H1 (cell line): Measurements from ENCODE around the gene TMEM198. TPM values are rescaled to one million over a fixed set of nuclear protein-coding genes. Genes with fewer than 3 reads are reported as not detected.

ENCODE experiments used
- CTCF ChIA-PET: fragments of 300-600 bp; sonication (Branson Sonifier 250); formaldehyde crosslinking; loops from one replicate; lab custom pipeline; 2021; ENCODE audit not compliant: partially characterized antibody; lab: Charles Lee
- POLR2A ChIA-PET: fragments of 300-600 bp; sonication (Branson Sonifier 250); formaldehyde crosslinking; loops from one replicate; lab custom pipeline; 2021; ENCODE audit warnings: inconsistent platforms; ENCODE audit not compliant: partially characterized antibody; lab: Charles Lee
- DNase-seq, 2 experiments: peaks; one replicate each; pipeline versions ENCODE4 v3.0.0 to v3.0.0-alpha.2; 2010 to 2022; ENCODE audit warnings: low spot score in 2 of 2, low read depth in 1 of 2, mixed read lengths in 1 of 2
- FAIRE-seq: peaks from 2 replicates; lab custom pipeline; 2011; peaks lifted over from hg19 to GRCh38; lab: Jason Lieb, UNC
- H2AFZ ChIP-seq: 2 replicates; pipeline ENCODE4 v1.8.1; 2012; ENCODE audit warnings: low read length, inconsistent platforms
- H2AK5ac ChIP-seq: 2 replicates; pipeline ENCODE4 v1.6.1; 2013; ENCODE audit warnings: low read depth, low read length
- H2BK120ac ChIP-seq: replicated peaks from 2 replicates; pipeline ENCODE3; 2013; ENCODE audit warnings: low read depth, low read length, inconsistent platforms
- H2BK12ac ChIP-seq: 2 replicates; pipeline ENCODE4 v1.6.1; 2013; ENCODE audit warnings: low read depth, low read length
- H2BK15ac ChIP-seq: 2 replicates; pipeline ENCODE4 v1.6.1; 2013; ENCODE audit warnings: low read length
- H2BK20ac ChIP-seq: 2 replicates; pipeline ENCODE4 v1.6.1; 2013; ENCODE audit warnings: low read length
- H2BK5ac ChIP-seq: 2 replicates; pipeline ENCODE4 v1.6.1; 2013; ENCODE audit warnings: low read depth, low read length
- H3K14ac ChIP-seq: 2 replicates; pipeline ENCODE4 v1.6.1; 2013; ENCODE audit warnings: inconsistent platforms; ENCODE audit not compliant: insufficient read length
- H3K18ac ChIP-seq: 2 replicates; pipeline ENCODE4 v1.6.1; 2013; ENCODE audit warnings: low read length; ENCODE audit errors: extremely low read depth
- H3K23ac ChIP-seq: 2 replicates; pipeline ENCODE4 v1.6.1; 2013; ENCODE audit warnings: inconsistent platforms; ENCODE audit not compliant: insufficient read length
- H3K23me2 ChIP-seq: 2 replicates; pipeline ENCODE4 v1.6.1; 2013; ENCODE audit warnings: low read depth, low read length
- H3K27ac ChIP-seq: 2 replicates; pipeline ENCODE4 v1.6.1; 2011; ENCODE audit warnings: low read depth, low read length, inconsistent platforms
- H3K27me3 ChIP-seq, 4 experiments: replicated peaks in 1 of 4; 1 replicate in 1 of 4; 2 replicates in 3 of 4; pipeline versions ENCODE4 v1.6.1 to v1.8.1; 2011 to 2013; ENCODE audit warnings: low read length in 3 of 4, mild to moderate bottlenecking in 3 of 4, inconsistent platforms in 2 of 4, mixed read lengths in 2 of 4, moderate library complexity in 1 of 4; ENCODE audit not compliant: control insufficient read depth in 3 of 4, insufficient read depth in 3 of 4; ENCODE audit errors: extremely low read depth in 1 of 4
- H3K36me3 ChIP-seq, 4 experiments: 2 replicates each; pipeline versions ENCODE4 v1.6.1 to v1.8.1; 2011 to 2013; ENCODE audit warnings: mild to moderate bottlenecking in 4 of 4, low read length in 3 of 4, moderate library complexity in 2 of 4, control low read depth in 1 of 4, inconsistent platforms in 1 of 4; ENCODE audit not compliant: insufficient read depth in 4 of 4, control insufficient read depth in 2 of 4
- H3K4ac ChIP-seq: replicated peaks from 2 replicates; pipeline ENCODE3; 2013; ENCODE audit warnings: low read length, low read depth, mixed read lengths, inconsistent platforms; ENCODE audit not compliant: insufficient read length
- H3K4me1 ChIP-seq, 4 experiments: replicated peaks in 1 of 4; 1 replicate in 1 of 4; 2 replicates in 3 of 4; pipeline versions ENCODE4 v1.6.1 to v1.8.1; 2011 to 2013; ENCODE audit warnings: low read length in 3 of 4, inconsistent platforms in 2 of 4, mixed read lengths in 1 of 4; ENCODE audit not compliant: insufficient read depth in 4 of 4, control insufficient read depth in 3 of 4
- H3K4me2 ChIP-seq, 2 experiments: 2 replicates each; pipeline versions ENCODE4 v1.6.1 to v1.8.1; 2011 to 2013; ENCODE audit warnings: low read depth in 2 of 2, low read length in 2 of 2, control low read depth in 1 of 2, inconsistent platforms in 1 of 2, mild to moderate bottlenecking in 1 of 2; ENCODE audit not compliant: insufficient read depth in 1 of 2
- H3K4me3 ChIP-seq, 4 experiments: fragments of 200-600, 300-600 bp in 1 of 4; sonication (generic), shearing (Covaris generic), sonication (Bioruptor Twin) in 1 of 4; 2 replicates each; pipeline versions ENCODE4 v1.5.1 to v1.8.1; 2011 to 2016; ENCODE audit warnings: low read length in 4 of 4, low read depth in 3 of 4, control low read depth in 2 of 4, inconsistent platforms in 2 of 4, mild to moderate bottlenecking in 2 of 4, mixed read lengths in 1 of 4, moderate library complexity in 1 of 4; ENCODE audit not compliant: insufficient read depth in 2 of 4; ENCODE audit errors: extremely low read depth in 1 of 4
- H3K56ac ChIP-seq: replicated peaks from 2 replicates; pipeline ENCODE3; 2013; ENCODE audit warnings: low read depth, mild to moderate bottlenecking, mixed read lengths, low read length, inconsistent platforms; ENCODE audit not compliant: insufficient read length
- H3K79me1 ChIP-seq: 2 replicates; pipeline ENCODE4 v1.6.1; 2013; ENCODE audit warnings: low read depth, low read length, control low read depth
- H3K79me2 ChIP-seq, 2 experiments: 2 replicates each; pipeline versions ENCODE4 v1.6.1 to v1.8.1; 2012 to 2013; ENCODE audit warnings: low read length in 2 of 2, mild to moderate bottlenecking in 2 of 2, inconsistent platforms in 1 of 2; ENCODE audit not compliant: insufficient read depth in 2 of 2, control insufficient read depth in 1 of 2
- H3K9ac ChIP-seq, 4 experiments: replicated peaks in 1 of 4; 1 replicate in 1 of 4; 2 replicates in 3 of 4; pipeline versions ENCODE4 v1.6.1 to v1.8.1; 2011 to 2013; ENCODE audit warnings: low read depth in 3 of 4, low read length in 3 of 4, control low read depth in 2 of 4, mild to moderate bottlenecking in 2 of 4, moderate library complexity in 2 of 4, inconsistent platforms in 1 of 4; ENCODE audit errors: extremely low read depth in 1 of 4
- H3K9me3 ChIP-seq, 2 experiments: 2 replicates each; pipeline versions ENCODE4 v1.6.1 to v1.8.1; 2012 to 2013; ENCODE audit warnings: mild to moderate bottlenecking in 2 of 2, moderate library complexity in 2 of 2, control low read depth in 1 of 2, inconsistent platforms in 1 of 2, low read depth in 1 of 2, low read length in 1 of 2, mixed read lengths in 1 of 2; ENCODE audit not compliant: insufficient read depth in 2 of 2
- H4K20me1 ChIP-seq, 2 experiments: replicated peaks in 1 of 2; 2 replicates each; pipeline versions ENCODE3 to v1.8.1; 2011 to 2013; ENCODE audit warnings: inconsistent platforms in 2 of 2, low read length in 2 of 2, mild to moderate bottlenecking in 1 of 2; ENCODE audit not compliant: insufficient read depth in 2 of 2, control insufficient read depth in 1 of 2
- H4K5ac ChIP-seq: 2 replicates; pipeline ENCODE4 v1.6.1; 2013; ENCODE audit warnings: low read length, low read depth, mixed read lengths, inconsistent platforms; ENCODE audit not compliant: insufficient read length
- H4K8ac ChIP-seq: 2 replicates; pipeline ENCODE4 v1.8.0; 2013; ENCODE audit warnings: mild to moderate bottlenecking, moderate library complexity, low read length, inconsistent platforms; ENCODE audit not compliant: insufficient read depth; ENCODE audit errors: extremely low read depth
- H4K91ac ChIP-seq: replicated peaks from 2 replicates; pipeline ENCODE3; 2013; ENCODE audit warnings: low read length, mixed read lengths, inconsistent platforms; ENCODE audit not compliant: insufficient read length
- ATF2 ChIP-seq: IDR thresholded peaks from 2 replicates; pipeline ENCODE4 v1.6.1; 2012; ENCODE audit warnings: low read length, inconsistent platforms
- HDAC2 ChIP-seq, 2 experiments: fragments of 300-600 bp in 1 of 2; sonication (generic) in 1 of 2; IDR thresholded peaks; 2 replicates each; pipeline ENCODE4 v1.6.1; 2011 to 2012; ENCODE audit warnings: low read depth in 2 of 2, low read length in 2 of 2, mild to moderate bottlenecking in 2 of 2, moderate library complexity in 2 of 2, borderline replicate concordance in 1 of 2, inconsistent platforms in 1 of 2
- POLR2A ChIP-seq, 2 experiments: IDR thresholded peaks; 1 replicate in 1 of 2; 2 replicates in 1 of 2; pipeline ENCODE4 v1.6.1; 2011; ENCODE audit warnings: low read depth in 2 of 2, low read length in 2 of 2, mild to moderate bottlenecking in 2 of 2; ENCODE audit errors: control extremely low read depth in 1 of 2
- TAF1 ChIP-seq: IDR thresholded peaks from 2 replicates; pipeline ENCODE4 v1.6.1; 2011; ENCODE audit warnings: mild to moderate bottlenecking, low read depth, low read length
- YY1 ChIP-seq: IDR thresholded peaks from 2 replicates; pipeline ENCODE4 v1.6.1; 2011; ENCODE audit warnings: low read depth, mild to moderate bottlenecking, low read length
- WGBS, 2 experiments: shearing (Covaris generic) in 1 of 2; methylation state at CpG; one replicate each; pipeline versions ENCODE4 v1.1.6 to v1.1.7; 2013 to 2015; ENCODE audit warnings: low lambda C conversion rate in 2 of 2, mixed read lengths in 2 of 2, inconsistent platforms in 1 of 2, low coverage in 1 of 2, missing lambda C conversion rate in 1 of 2; ENCODE audit not compliant: insufficient replicate concordance in 2 of 2, insufficient coverage in 1 of 2, insufficient read length in 1 of 2; ENCODE audit errors: extremely low coverage in 1 of 2, missing lambda C conversion rate in 1 of 2; 5-methylcytosine and 5-hydroxymethylcytosine counted together
- polyA plus RNA-seq, 7 experiments: library from polyadenylated mRNA; depleted of rRNA in 3 of 7; stranded (reverse) in 5 of 7; unstranded in 2 of 7; fragments of >200 nt in 5 of 7; fragments of 200-250 nt in 2 of 7; gene quantifications; 1 replicate in 5 of 7; 2 replicates in 1 of 7; 4 replicates in 1 of 7; pipeline versions ENCODE4 v1.2.1 to v1.2.3, GENCODE V29; 2011 to 2013; ENCODE audit warnings: missing spikeins in 2 of 7, mixed read lengths in 2 of 7
- total RNA-seq: library from RNA; stranded (reverse); fragmentation: NEBNext Ultra II Directional; extraction: Animal tissue kit (Norgen Biotek cat#: 25700); gene quantifications from 2 replicates; pipeline ENCODE4 v1.2.1, GENCODE V29; 2021

Gene TMEM198
- total and polyA plus RNA-seq, 2 of the 8 experiments (the other 6 are each of a cell fraction or from before 2014, with no cell fraction given) = 10.2 to 10.4 TPM

- Histone ChIP-seq H2AK5ac (no peak overlapping the region), H3K9me3 (no peaks in the 10 kb centered on the region), H3K79me2 (peaks cover 0 to 6% of the 10 kb centered on the region in 2 experiments; a peak in 1 of 4 replicates), H3K9ac (no peak overlapping the region), H2BK15ac (no peak overlapping the region), H3K23me2 (peaks cover 14% of the 10 kb centered on the region; the same call in 1 of the 2 replicates), H3K27me3 (peaks cover 0 to 5% (median 0%) of the 10 kb centered on the region in 4 experiments; a peak in 3 of 7 replicates), H3K36me3 (peaks cover 3 to 7% (median 5%) of the 10 kb centered on the region in 4 experiments; a peak in 6 of 8 replicates), H3K4me2 (no peak overlapping the region; a peak in 1 of 4 replicates), H3K18ac (no peak overlapping the region), H3K23ac (no peak overlapping the region), H4K8ac (no peak overlapping the region), H2BK12ac (no peak overlapping the region), H3K56ac (no peak overlapping the region), H3K4me3 (no peak overlapping the region), H3K79me1 (peaks cover 4% of the 10 kb centered on the region; the same call in 1 of the 2 replicates), H3K14ac (no peak overlapping the region), H2AFZ (no peak overlapping the region), H3K27ac (no peak overlapping the region), H3K4ac (no peak overlapping the region), H4K20me1 (peaks cover 13 to 21% of the 10 kb centered on the region in 2 experiments), H2BK120ac (no peak overlapping the region), H4K5ac (no peak overlapping the region), H4K91ac (no peak overlapping the region), H2BK5ac (no peak overlapping the region), H2BK20ac (no peak overlapping the region), H3K4me1 (peaks cover 2 to 13% (median 7%) of the 10 kb centered on the region in 4 experiments; a peak in 6 of 7 replicates)
- no peak for DNase-seq
- no peak for FAIRE-seq
- 77% methylated on average over 3 of the region's 3 CpGs; no CpG with 5 or more reads in 1 of the 2 experiments for WGBS, 2 experiments
- POLR2A ChIA-PET = interaction anchor here (0.9 to 3.3 kb wide), 9 partner anchors 8 to 69 kb away, joined by 3 to 44 read pairs (median 5); partner anchors contain the start of gene STK11IP
- CTCF ChIA-PET = interaction anchor here (0.8 to 113.1 kb wide), 8 partner anchors 15 to 87 kb away, joined by 3 to 7248 read pairs (median 14); partner anchors contain the start of genes DES, GMPPA, INHA and OBSL1
- TF ChIP-seq ATF2 (no peak), TAF1 (no peak), HDAC2 (IDR thresholded peaks at IDR 0.05; ENCODE audit: borderline replicate concordance in 1 of 2, low read depth in 2 of 2, low read length in 2 of 2) (no peak), POLR2A (IDR thresholded peaks at IDR 0.05; ENCODE audit: control extremely low read depth in 1 of 2, low read depth in 2 of 2, low read length in 2 of 2) (no peak), YY1 (no peak)
Observed at GRCh38 chr2:219545295-219545942, 1.6 kb downstream of the TMEM198 start.
